HepG2 (cell line): ENCODE results near the gene ITPR1. TPM values are rescaled to one million over a fixed set of nuclear protein-coding genes. Genes with fewer than 3 reads are reported as not detected.

Source experiments
- BHLHE40 ChIP-seq: IDR thresholded peaks from 2 replicates; pipeline ENCODE4 v1.6.1; 2011; ENCODE audit warnings: low read length, improper control_type of control experiment
- DZIP1 ChIP-seq: sonication (generic); formaldehyde crosslinking; IDR thresholded peaks from 2 replicates; pipeline ENCODE4 v1.5.0; 2020; ENCODE audit warnings: mild to moderate bottlenecking, missing genetic modification reagents
- HHEX ChIP-seq: IDR thresholded peaks from 2 replicates; pipeline ENCODE4 v1.6.1; 2016; ENCODE audit warnings: control low read depth
- HMGXB3 ChIP-seq: sonication (generic); formaldehyde crosslinking; IDR thresholded peaks from 2 replicates; pipeline ENCODE4 v1.4.0; 2020; ENCODE audit warnings: missing genetic modification reagents, borderline replicate concordance
- IRF2 ChIP-seq: IDR thresholded peaks from 2 replicates; pipeline ENCODE4 v1.6.1; 2018; ENCODE audit warnings: missing genetic modification reagents, missing compliant biosample characterization
- MED8 ChIP-seq: sonication (generic); formaldehyde crosslinking; IDR thresholded peaks from 2 replicates; pipeline ENCODE4 v1.8.1; 2023; ENCODE audit warnings: mild to moderate bottlenecking, missing genetic modification reagents; ENCODE audit not compliant: insufficient replicate concordance
- RELA ChIP-seq: sonication (generic); formaldehyde crosslinking; IDR thresholded peaks from 2 replicates; pipeline ENCODE4 v1.4.0; 2020; ENCODE audit warnings: missing genetic modification reagents
- RFX1 ChIP-seq: fragments of 450-650 bp; IDR thresholded peaks from 2 replicates; pipeline ENCODE4 v1.6.1; 2017
- SOX5 ChIP-seq: IDR thresholded peaks from 2 replicates; pipeline ENCODE4 v1.6.1; 2016; ENCODE audit warnings: borderline replicate concordance
- SRSF4 ChIP-seq: fragments of 200-400 bp; formaldehyde crosslinking; IDR thresholded peaks from one replicate; pipeline ENCODE4 v1.6.1; 2018; ENCODE audit warnings: mild to moderate bottlenecking, low read depth, low read length, moderate library complexity; ENCODE audit not compliant: poor library complexity, severe bottlenecking
- STAG1 ChIP-seq: sonication (generic); formaldehyde crosslinking; IDR thresholded peaks from 2 replicates; pipeline ENCODE4 v1.4.0; 2020; ENCODE audit warnings: missing genetic modification reagents
- TBL1XR1 ChIP-seq: fragments of 150-350 bp; IDR thresholded peaks from 2 replicates; pipeline ENCODE4 v1.6.1; 2014; ENCODE audit warnings: borderline replicate concordance, low read length; ENCODE audit not compliant: partially characterized antibody
- TGIF2 ChIP-seq: IDR thresholded peaks from 2 replicates; pipeline ENCODE4 v1.6.1; 2016; ENCODE audit warnings: control low read depth, missing compliant biosample characterization
- ZBTB14 ChIP-seq: sonication (generic); formaldehyde crosslinking; IDR thresholded peaks from 2 replicates; pipeline ENCODE4 v1.4.0; 2020; ENCODE audit warnings: missing genetic modification reagents
- ZFP36 ChIP-seq: fragments of 150-350 bp; IDR thresholded peaks from 2 replicates; pipeline ENCODE4 v1.6.1; 2018; ENCODE audit warnings: borderline replicate concordance, low read length, low read depth; ENCODE audit not compliant: partially characterized antibody
- ZMAT3 ChIP-seq: sonication (generic); formaldehyde crosslinking; conservative IDR thresholded peaks from 2 replicates; pipeline ENCODE4 v1.7.0; 2021; ENCODE audit warnings: missing genetic modification reagents
- ZNF205 ChIP-seq: IDR thresholded peaks from 2 replicates; pipeline ENCODE4 v1.6.1; 2018; ENCODE audit warnings: missing biosample characterization, missing genetic modification reagents
- ZNF350 ChIP-seq: sonication (generic); formaldehyde crosslinking; IDR thresholded peaks from 2 replicates; pipeline ENCODE4 v1.4.0; 2020; ENCODE audit warnings: mild to moderate bottlenecking, low read depth, missing genetic modification reagents, borderline replicate concordance
- ZNF414 ChIP-seq: sonication (generic); formaldehyde crosslinking; IDR thresholded peaks from 2 replicates; pipeline ENCODE4 v1.5.0; 2020; ENCODE audit warnings: missing genetic modification reagents
- ZNF547 ChIP-seq: sonication (generic); formaldehyde crosslinking; IDR thresholded peaks from 2 replicates; pipeline ENCODE4 v1.5.1; 2020; ENCODE audit warnings: mild to moderate bottlenecking, missing genetic modification reagents
- ZNF724P ChIP-seq: sonication (generic); formaldehyde crosslinking; IDR thresholded peaks from 2 replicates; pipeline ENCODE4 v1.8.0; 2022; ENCODE audit warnings: missing genetic modification reagents, borderline replicate concordance
- ZSCAN31 ChIP-seq: sonication (generic); formaldehyde crosslinking; IDR thresholded peaks from 2 replicates; pipeline ENCODE4 v1.5.0; 2020; ENCODE audit warnings: low read depth, mild to moderate bottlenecking, missing genetic modification reagents
- polyA plus RNA-seq, 8 experiments: library from polyadenylated mRNA; depleted of rRNA in 3 of 8; stranded (reverse) in 7 of 8; unstranded in 1 of 8; fragments of >200 nt; fragmentation: Illumina TruSeq in 4 of 8; extraction: Trizol in 4 of 8; gene quantifications; 2 replicates each; pipeline versions ENCODE4 v1.2.1 to v1.2.3, GENCODE V29; 2011 to 2016; ENCODE audit warnings: low read depth in 4 of 8, missing spikeins in 1 of 8, mixed read lengths in 1 of 8; ENCODE audit not compliant: insufficient read depth in 1 of 8
- total RNA-seq, 5 experiments: library from RNA; depleted of rRNA; stranded (reverse); fragments of >200 nt; fragmentation: Illumina TruSeq; extraction: Trizol; gene quantifications; 2 replicates each; pipeline ENCODE4 v1.2.3, GENCODE V29; 2016; ENCODE audit warnings: low read depth in 1 of 5

Gene ITPR1
- total and polyA plus RNA-seq, 2 of the 13 experiments (the other 11 are each of a cell fraction or from before 2014, with no cell fraction given) = 10.0 to 11.4 TPM

GRCh38 chr3:4720316-4721075, 227.3 kb downstream of the ITPR1 start (continued):
- TF ChIP-seq ZBTB14 (CRISPR knock-in tag) (no peak), ZNF724P (no peak), ZMAT3 (CRISPR knock-in tag) (no peak), HMGXB3 (CRISPR knock-in tag) (no peak), RFX1 (no peak), STAG1 (CRISPR knock-in tag) (peak; percentile 90), SOX5 (CRISPR knock-in tag) (peak; percentile 70; the same call in 1 of the 2 replicates), SRSF4 (no peak), ZSCAN31 (CRISPR knock-in tag) (no peak), IRF2 (CRISPR knock-in tag) (peak; percentile 79; the same call in 1 of the 2 replicates), ZNF205 (CRISPR knock-in tag) (no peak), DZIP1 (no peak), MED8 (no peak), ZNF547 (CRISPR knock-in tag) (no peak), ZNF414 (0 out of 2 replicates have a peak, but pooled peaks have one; percentile 41), TBL1XR1 (peak; percentile 59), ZNF350 (CRISPR knock-in tag) (no peak; the same call in 1 of the 2 replicates), ZFP36 (no peak), RELA (CRISPR knock-in tag) (no peak), HHEX (CRISPR knock-in tag) (no peak), TGIF2 (no peak), BHLHE40 (no peak)
